Stimulated activated CD8-positive, alpha-beta memory T cell treated with anti-CD3 and anti-CD28 coated beads, Interleukin-7, amount 100 ng/mL, for 4 hours (primary cell): Measurements from ENCODE around the gene METTL9.
A peak's percentile ranks its signal among the peaks of the same experiment; 100 is the strongest.
"Not testable (repeated sequence)": the region's sequence is repeated elsewhere in the genome, so short reads cannot be mapped to it uniquely, and the experiment has no call there.

Experiments
- DNase-seq, 2 donors: peaks; one replicate each; pipeline ENCODE4 v3.0.0-alpha.2; 2020; ENCODE audit warnings: low read depth in 2 of 2

Gene METTL9

DNA sequence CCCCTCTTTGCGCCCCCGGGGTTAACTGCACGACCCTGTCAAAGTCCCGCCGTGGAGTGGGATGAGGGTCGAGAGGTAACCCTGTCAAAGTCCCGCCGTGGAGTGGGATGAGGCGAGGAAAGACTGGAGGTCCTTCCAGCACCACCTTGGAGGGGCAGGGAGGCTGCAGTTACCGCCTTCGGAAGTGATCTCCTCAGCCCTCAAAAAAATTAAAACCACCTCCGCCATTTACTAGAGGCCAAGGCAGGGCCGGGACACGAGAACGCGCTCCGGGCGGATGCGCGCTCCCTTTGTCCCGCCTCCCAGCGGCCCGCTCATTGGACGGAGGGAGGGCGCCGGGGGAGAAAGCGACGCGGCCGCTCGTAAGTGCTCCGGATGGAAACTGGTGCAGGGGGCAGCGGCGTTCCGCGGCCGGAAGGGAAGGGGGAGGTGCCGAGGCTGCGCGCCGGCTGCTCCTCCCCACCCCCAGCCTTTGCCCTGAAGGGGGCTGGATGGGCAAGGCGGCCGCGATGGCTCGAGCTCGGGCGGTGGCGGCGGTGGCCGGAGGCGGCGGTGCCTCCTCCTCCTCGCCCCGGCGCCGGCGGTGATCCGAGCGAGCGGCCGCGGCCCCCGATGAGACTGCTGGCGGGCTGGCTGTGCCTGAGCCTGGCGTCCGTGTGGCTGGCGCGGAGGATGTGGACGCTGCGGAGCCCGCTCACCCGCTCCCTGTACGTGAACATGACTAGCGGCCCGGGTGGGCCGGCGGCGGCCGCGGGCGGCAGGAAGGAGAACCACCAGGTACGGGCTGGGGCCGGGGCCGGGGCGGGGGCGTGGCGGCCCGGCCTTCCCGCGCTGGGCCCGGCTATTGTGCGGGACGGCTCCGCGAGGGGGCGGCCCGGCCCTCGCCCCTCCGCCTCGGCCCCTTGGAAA lies at the start of gene METTL9:
TSS of gene METTL9 (plus strand) at position 456 of the 909 bp plus-strand sequence. CDS start at position 613, 157 bp downstream.
- peak; percentile 88 to 93 for DNase-seq

DNA sequence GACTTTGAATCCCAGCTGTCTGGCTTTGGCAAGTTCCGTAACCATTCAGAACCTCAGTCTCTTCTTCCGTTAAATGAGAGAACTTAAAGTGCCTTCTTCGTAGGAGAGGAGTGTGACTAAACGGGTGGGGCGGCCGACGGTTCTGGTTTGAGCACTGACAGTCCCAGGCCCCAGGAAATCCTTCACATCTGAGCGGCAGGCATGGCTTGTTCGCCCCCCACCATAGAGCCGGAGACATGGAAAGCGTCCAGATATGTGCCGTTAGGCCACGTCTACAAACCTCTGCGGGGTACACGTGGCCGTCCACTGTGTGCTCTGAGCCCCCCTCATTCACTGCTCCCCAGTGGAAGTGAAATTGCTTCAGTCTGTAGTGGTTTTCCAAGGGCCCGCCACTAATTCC lies 49.4 kb upstream of the METTL9 start:
- DNase-seq = not testable (repeated sequence)

DNA sequence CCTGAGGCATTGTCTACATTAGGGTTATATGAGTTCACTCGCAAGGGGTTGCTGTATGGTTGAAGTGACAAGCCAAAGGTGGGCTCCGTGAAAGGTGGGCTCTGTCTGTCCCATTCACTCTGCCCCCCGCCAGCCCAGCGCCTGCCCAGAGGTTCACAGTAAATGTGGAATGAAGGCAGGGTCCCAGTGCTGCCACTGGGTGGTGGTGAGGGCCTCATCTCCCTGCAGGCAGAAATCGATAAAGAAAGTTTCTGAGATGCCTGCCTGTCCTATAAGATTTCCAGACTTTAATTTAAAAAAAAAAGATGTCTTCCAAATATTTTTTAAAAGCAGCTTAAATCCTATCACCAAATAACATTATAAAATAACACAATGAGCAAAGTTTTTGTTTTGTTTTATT lies 48.9 kb upstream of the METTL9 start:
- DNase-seq = not testable (repeated sequence)

DNA sequence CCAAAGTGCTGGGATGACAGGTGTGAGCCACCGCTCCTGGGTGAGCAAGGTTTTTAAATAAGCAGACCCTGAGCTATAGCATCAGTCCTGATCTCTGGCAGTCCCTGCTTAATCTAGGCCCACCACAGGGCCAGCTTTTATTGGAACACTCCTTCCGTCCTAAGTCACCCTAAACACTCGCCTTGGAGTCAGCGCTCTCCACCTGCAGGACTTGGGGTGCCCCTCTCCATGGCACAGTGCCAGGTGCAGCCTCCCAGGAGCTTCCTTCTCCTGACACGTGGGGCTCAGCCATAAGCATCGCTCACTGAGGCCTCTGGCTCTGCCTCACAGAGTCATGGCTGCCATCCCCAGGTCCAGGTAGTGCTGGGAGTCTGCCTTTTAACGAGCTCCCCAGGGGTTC lies 48.3 kb upstream of the METTL9 start:
- DNase-seq = not testable (repeated sequence)

DNA sequence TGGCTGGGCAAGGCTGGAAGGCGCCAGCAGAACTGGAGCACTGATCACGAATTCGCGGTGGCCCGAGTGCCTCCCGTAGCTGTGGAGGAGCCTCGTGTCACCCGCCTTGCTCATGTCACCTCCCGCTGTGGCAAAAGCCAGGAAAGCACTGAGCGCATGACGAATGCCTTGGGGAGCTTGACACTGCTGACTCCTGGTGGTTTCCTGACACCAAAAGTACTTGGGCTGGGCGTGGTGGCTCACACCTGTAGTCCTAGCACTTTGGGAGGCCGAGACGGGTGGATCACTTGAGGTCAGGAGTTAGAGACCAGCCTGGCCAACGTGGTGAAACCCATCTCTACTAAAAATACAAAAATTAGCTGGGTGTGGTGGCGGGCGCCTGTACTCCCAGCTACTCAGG lies 47.8 kb upstream of the METTL9 start:
- not testable (repeated sequence) for DNase-seq

DNA sequence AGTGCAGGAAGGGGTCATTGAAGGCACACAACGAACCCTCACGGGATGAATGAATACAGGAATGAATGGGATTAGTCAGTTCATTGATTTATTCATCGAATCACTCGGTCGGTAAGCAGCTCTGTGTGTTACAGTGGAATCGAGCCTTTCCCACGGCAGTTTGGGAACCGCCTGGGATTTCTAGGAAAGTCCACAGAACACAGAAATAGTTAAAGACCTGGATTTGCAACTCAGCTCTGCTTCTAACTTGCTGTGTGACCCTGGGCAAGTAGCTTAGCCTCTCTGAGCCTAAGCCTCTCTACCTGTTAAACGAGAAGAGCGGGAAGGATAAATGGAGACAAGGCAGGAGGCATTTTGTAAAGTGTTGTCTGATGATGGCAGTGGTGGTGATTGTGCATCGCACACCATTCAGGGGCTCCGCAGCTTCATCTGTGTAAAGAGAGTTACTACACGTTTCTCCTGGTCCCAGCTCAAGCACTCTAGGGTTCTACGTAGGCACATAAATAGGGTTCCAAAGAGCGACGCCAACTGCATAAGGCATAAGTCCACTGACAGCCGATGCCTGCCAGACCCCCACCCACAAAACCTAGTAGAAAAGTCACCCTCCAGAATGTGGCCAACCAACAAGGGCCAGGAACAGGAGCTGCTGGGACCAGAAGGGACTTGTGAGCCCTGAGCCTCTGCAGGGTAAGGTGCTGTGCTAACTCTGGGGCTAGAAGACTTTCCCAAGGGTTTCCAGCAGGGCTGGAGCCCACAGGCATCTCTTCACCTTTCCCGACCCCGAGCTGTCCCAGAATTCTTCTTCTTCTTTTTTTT lies 45.7 kb upstream of the METTL9 start:
- DNase-seq = not testable (repeated sequence)

DNA sequence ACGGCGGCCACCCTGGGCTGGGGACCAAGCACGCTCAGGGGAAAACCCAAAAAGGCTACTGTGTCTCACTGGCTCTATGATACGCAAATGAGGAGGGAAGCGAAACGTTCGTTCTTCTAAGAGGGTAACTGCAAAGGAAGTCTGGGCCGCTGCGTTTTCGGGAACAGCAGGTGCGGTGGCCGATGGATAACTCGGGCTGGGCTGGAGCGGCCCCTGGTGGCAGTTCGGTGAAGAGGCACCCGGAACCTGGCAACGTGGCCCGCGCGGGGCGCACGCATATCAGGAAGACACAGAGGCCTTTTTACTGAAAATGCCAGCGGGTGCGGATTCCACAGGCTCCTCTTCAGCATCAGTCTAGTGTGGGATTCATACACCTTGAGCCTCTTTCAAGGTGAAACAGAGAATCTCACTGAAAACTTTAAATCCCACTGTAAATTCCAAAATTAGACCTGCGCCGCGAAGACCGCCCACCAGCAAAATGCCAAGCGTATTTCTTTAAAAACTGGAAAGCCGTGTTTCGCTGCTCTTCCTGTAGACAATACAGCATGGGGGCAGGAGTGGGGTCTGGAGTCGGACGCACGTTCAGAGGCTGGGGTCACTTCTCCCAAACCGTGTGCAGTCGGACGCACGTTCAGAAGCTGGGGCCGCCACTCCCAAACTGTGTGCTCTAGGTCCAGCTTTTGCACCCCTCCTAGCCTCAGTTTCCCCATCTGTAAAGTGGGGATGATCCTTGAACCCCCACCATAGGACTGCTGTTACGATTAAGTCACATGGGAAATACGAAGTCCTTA lies 44.4 kb upstream of the METTL9 start:
- peak; percentile 82 to 86 for DNase-seq

DNA sequence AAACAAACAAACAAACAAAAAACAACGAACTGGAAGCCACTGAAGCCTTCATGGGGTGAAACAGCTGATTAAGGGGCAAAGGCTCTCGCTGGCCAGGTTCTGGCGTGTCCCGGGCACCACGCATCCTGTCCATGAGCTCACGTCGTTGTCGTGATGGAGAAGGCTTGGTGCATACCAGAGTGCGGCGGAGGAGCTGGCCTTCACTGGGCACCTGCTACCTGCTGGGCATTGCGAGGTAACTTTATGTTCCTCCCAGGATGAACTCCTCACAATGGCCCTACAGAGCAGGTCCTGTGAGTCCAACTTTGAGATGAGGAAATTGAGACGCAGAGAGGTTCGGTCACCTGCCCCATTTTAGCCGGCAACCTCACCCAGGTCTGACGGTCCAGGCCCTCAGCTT lies 43.8 kb upstream of the METTL9 start:
- not testable (repeated sequence) for DNase-seq

DNA sequence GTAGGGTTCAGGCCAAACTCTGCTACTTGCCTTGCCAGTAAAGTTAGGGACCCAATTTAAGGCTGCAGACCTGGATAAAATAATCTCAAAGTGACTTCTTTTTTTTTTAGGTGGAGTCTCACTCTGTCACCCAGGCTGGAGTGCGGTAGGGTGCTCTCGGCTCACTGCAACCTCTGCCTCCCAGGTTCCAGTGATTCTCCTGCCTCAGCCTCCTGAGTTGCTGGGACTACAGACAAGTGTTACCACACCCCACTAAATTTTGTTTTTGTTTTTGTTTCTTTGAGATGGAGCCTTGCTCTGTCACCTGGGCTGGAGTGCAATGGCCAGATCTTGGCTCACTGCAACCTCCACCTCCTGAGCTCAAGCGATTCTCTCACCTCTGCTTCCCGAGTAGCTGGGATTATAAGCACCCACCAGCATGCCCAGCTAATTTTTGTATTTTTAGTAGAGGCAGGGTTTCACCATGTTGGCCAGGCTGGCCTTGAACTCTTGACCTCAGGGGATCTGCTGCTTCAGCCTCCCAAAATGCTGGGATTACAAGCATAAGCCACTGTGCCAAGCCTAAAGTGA lies 43.3 kb upstream of the METTL9 start:
- not testable (repeated sequence) for DNase-seq

DNA sequence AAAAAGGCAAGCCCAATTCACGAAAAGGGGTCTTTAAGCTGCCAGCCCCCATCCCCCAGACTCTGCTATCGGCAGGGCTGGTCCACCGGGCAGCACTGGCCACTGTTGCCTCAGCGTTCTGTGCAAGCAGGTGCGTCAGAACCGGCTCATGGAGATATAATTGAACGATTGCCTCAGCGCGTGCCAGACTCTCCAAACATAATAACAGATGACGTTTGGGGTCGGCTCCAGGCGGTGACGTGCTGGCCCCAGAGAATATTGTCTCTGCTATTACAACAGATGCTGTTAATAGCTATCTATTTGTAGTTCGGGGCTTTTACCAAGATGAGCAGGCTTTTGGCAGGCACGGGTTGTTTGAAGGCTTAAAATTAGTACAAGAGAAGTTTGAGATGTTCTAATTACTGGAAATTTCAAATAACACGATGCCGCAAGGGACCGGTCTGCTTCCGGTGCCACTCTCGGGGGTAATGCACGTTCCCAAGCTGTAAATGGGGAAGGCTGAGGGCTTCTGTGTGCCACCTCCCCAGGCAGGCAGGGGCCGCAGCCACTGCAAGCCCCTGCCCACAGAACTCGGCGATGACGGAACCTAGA lies 42.6 kb upstream of the METTL9 start:
- DNase-seq = not testable (repeated sequence)

DNA sequence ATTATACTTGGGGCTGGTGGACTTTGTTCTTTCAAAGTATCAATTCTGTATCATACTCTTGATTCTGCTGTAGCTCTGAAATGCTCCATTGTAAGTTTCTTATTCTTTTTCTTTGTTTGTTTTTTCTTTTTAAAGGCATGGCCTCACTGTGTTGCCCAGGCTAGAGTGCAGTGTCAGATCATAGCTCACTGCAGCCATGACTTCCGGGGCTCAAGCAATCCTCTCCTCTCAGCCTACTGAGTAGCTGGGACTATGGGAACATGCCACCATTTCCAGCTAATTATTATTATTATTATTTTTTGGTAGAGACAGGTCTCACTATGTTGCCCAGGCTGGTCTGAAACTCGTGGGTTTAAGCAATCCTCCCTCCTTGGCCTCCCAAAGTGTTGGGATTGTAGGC lies 38.9 kb upstream of the METTL9 start:
- DNase-seq = no peak

DNA sequence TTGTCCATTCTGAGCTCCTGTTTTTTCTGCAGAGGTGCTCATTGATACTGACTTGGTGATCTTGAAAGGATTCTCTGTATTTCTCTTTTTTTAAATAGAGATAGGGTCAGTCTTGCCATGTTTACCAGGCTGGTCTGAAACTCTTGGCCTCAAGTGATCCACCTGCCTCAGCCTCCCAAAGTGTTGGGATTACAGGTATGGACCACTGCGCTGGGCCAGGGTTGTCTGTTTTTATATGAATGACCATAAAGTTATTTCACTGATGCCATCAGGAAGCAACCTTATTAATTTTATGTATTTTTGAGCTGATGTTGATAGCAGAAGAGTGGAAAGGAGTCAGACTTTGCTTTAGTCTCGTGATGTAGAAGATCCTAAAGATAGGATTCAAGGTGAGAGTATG lies 35.7 kb upstream of the METTL9 start:
- no peak for DNase-seq

DNA sequence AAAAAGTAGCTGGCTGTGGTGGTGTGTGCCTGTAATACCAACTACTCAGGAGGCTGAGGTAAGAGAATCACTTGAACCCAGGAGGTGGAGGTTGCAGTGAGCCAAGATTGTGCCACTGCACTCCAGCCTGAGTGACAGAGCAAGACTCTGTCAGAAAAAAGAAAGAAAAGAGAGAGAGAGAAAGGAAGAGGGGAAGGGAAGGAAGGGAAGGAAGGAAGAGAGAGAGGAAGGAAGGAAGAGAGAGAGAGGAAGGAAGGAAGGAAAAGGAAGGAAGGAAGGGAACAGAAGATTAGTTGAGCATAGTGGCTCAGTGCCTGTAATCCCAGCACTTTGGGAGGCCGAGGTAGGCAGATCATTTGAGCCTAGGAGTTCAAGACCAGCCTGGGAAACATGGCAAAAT lies 35.0 kb upstream of the METTL9 start:
- not testable (repeated sequence) for DNase-seq

DNA sequence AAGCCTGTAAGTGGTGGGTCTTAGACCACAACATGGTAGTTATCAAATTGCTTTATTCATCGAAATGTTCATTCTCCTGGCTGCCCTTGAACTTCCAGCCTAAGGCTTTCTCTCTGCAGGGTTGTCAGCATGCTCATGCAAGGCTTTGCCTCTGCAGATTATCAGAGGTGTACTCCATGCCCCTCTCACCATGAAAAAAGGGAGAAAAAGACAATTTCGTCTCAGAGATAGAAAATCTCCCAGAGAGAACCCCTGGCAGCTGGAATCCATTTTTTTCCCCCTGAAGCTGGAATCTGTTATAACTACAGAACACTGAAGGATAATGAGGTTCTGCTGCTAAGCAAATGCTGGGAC lies 33.9 kb upstream of the METTL9 start:
- no peak for DNase-seq

DNA sequence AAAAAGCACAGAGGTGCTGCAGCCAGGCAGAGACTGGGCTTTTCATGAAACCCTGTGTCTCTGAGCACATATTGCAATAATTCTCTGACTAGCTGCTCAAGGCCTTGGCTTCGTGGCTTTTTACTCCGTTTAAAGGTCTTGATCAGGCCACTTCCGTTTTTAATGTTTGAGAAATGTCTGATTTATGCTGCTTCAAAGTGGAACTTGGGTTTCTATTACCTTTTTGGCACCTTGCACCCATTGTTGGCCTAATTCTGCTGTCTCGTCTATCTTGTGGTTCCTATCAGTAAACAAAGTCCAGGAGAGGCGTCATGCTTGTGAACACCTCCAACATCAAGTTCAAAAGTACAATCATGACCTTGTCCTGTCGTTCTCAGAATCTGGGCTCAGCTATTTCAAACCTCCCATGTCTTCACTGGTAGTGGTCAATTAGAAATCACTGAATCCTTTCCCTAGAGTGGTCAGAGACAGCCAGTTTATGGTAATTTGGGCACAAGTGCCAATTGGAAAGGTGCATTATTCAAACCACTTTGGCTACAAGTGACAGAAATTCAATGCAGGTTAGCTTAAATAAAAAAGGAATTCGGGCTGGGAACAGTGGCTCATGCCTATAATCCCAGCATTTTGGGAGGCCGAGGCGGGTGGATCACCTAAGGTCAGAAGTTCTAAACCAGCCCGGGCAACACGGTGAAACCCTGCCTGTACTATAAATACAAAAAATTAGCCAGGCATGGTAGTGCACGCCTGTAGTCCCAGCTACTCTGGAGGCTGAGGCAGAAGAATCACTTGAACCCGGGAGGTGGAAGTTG lies 33.3 kb upstream of the METTL9 start:
- DNase-seq = no peak

DNA sequence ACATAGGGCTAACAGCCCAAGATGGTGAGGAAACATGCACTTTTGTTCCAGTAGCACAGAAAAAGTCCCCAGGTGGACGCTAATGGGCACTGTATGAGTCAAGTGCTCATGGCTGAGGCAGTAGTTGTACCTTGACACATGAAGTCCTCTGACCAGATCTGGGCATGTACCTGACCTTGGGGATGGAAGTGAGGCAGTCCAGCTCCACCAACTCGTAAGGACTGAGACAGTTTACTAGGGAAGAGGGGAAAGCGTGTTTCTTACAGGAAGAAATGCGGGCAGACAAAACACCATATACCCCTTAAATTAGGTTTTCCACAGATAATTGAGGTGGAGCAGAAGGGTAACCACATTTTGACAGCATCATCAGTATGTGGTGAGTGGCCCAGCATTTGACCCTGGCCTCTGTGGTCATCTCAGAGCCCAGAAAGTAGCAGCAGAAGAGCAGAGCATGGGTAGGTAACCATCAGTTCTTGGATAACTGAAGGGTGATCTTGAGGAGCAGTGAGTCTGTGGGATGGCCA lies 32.4 kb upstream of the METTL9 start:
- DNase-seq = no peak

DNA sequence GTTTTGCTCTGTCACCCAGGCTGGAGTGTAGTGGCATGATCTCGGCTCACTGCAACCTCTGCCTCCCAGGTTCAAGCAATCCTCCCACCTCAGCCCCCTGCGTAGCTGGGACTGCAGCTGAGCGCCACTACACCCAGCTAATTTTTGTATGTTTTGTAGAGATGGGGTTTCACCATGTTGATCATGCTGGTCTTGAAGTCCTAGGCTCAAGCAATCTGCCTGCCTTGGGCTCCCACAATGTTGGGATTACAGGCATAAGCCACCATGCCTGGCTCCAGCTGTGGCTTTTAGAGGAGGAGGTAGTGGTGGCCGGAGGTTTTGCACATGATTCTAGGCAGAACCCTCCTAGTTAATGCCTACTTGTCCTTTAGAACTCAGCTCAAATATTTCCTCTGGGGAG lies 31.9 kb upstream of the METTL9 start:
- not testable (repeated sequence) for DNase-seq

DNA sequence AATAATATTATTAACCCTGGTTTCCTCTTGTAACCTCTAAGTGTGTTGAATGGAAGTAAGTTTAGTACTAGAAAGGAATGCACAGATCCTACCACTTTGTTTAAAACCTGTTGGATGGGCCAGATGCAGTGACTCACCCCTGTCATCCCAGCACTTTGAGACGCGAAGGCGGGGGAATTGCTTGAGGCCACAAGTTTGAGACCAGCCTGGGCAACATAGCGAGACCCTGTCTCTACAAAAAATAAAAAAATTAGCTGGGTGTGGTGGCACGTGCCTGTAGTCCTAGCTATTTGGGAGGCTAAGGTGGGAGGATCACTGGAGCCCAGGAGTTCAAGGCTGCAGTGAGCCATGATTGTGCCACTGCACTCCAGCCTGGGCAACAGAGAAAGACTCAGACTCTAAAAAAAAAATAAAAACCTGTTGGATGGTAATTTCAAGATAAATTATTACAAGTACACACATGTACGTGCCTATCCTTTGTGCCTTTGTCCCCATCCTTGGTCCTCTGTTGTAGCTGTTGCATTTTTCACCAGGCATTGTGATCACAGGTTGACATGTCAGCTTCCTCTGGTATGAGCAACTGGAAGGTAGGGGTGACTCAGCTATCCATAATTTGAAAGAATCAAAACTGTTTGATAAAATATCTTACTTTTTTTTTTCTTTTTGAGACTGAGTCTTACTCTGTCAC lies 30.7 kb upstream of the METTL9 start:
- DNase-seq = no peak

DNA sequence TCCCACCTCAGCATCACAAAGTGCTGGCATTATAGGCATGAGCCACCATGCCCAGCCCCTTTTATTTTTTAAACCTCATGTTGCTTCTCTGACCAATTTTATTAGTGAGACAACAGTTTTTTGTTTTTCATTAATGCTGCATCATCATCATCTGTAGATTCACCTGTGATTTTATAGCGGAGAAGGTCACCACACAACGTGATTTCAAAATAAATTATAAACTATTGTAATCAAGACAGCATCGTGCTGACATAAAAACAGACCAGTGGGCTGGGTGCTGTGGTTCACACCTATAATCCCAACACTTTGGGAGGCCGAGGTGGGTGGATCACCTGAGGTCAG lies 28.7 kb upstream of the METTL9 start:
- DNase-seq = no peak

DNA sequence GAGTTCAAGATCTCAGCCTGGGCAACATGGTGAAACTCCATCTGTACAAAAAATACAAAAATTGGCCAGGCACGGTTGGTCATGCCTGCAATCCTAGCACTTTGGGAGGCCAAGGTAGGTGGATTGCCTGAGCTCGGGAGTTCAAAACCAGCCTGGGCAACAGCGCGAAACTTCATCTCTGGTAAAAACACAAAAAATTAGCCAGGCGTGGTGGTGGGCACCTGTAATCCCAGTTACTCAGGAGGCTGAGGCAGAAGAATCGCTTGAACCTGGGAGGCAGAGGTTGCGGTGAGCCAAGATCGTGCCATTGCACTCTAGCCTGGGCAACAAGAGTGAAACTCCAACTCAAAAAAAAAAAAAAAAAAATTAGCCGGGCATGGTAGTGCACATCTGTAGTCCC lies 25.9 kb upstream of the METTL9 start:
- not testable (repeated sequence) for DNase-seq
